Measurements from ENCODE around the gene PER1. TPM values are rescaled to one million over a fixed set of nuclear protein-coding genes. Genes with fewer than 3 reads are reported as not detected.

The PER1 gene
- total and polyA plus RNA-seq, 2 of the 13 experiments (the other 11 are each of a cell fraction or from before 2014, with no cell fraction given) = 2.6 to 3.6 TPM

GRCh38 chr17:8118769-8119580, 33.2 kb downstream of the PER1 start (continued):
- TF ChIP-seq ZBTB40 (IDR thresholded peaks at IDR 0.05) (no peak), ZBTB40 (CRISPR knock-in tag; IDR thresholded peaks at IDR 0.05) (no peak), IRF9 (CRISPR knock-in tag; IDR thresholded peaks at IDR 0.05; ENCODE audit: borderline replicate concordance) (no peak), POLR2AphosphoS5 (IDR thresholded peaks at IDR 0.05; ENCODE audit: low read depth, low read length) (no peak), RFXAP (CRISPR knock-in tag; IDR thresholded peaks at IDR 0.05; ENCODE audit: borderline replicate concordance) (no peak), FOSL1 (CRISPR knock-in tag; IDR thresholded peaks at IDR 0.05; ENCODE audit: borderline replicate concordance) (no peak)
- TF ChIP-seq, protein P1, sequence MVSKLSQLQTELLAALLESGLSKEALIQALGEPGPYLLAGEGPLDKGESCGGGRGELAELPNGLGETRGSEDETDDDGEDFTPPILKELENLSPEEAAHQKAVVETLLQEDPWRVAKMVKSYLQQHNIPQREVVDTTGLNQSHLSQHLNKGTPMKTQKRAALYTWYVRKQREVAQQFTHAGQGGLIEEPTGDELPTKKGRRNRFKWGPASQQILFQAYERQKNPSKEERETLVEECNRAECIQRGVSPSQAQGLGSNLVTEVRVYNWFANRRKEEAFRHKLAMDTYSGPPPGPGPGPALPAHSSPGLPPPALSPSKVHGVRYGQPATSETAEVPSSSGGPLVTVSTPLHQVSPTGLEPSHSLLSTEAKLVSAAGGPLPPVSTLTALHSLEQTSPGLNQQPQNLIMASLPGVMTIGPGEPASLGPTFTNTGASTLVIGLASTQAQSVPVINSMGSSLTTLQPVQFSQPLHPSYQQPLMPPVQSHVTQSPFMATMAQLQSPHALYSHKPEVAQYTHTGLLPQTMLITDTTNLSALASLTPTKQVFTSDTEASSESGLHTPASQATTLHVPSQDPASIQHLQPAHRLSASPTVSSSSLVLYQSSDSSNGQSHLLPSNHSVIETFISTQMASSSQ (IDR thresholded peaks at IDR 0.05; ENCODE audit: low read depth) = no peak; the same call in 1 of the 2 replicates
- TF ChIP-seq, protein P1 (CRISPR knock-in tag; IDR thresholded peaks at IDR 0.05; ENCODE audit: borderline replicate concordance) = no peak

Measured in HepG2 (cell line).